HepG2 (cell line): ENCODE results near the gene EFNA3.

ENCODE experiments used
- CHD2 ChIP-seq: IDR thresholded peaks from 2 replicates; pipeline ENCODE4 v1.6.1; 2011; ENCODE audit warnings: low read depth, low read length, improper control_type of control experiment
- CTCF ChIP-seq: sonication (generic); formaldehyde crosslinking; IDR thresholded peaks from 2 replicates; pipeline ENCODE4 v1.5.0; 2020; ENCODE audit warnings: mild to moderate bottlenecking, missing genetic modification reagents, moderate library complexity
- GTF2F1 ChIP-seq: fragments of 150-350 bp; IDR thresholded peaks from 2 replicates; pipeline ENCODE4 v1.6.1; 2014; ENCODE audit warnings: low read length
- NR2F6 ChIP-seq, 2 experiments: IDR thresholded peaks; 2 replicates each; pipeline ENCODE4 v1.6.1; 2016; ENCODE audit warnings: antibody characterized with exemption in 1 of 2, mild to moderate bottlenecking in 1 of 2
- POLR2A ChIP-seq, 2 experiments: IDR thresholded peaks; 2 replicates each; pipeline ENCODE4 v1.6.1; 2011; ENCODE audit warnings: low read depth in 2 of 2, low read length in 2 of 2, mild to moderate bottlenecking in 1 of 2, moderate library complexity in 1 of 2; ENCODE audit not compliant: insufficient read depth in 1 of 2
- TCF7L2 ChIP-seq: IDR thresholded peaks from 2 replicates; pipeline ENCODE4 v1.6.1; 2011; ENCODE audit warnings: mild to moderate bottlenecking, low read depth, low read length, moderate library complexity
- USF2 ChIP-seq, 2 experiments: sonication (generic) in 1 of 2; formaldehyde crosslinking in 1 of 2; IDR thresholded peaks; 2 replicates each; pipeline versions ENCODE4 v1.5.1 to v1.6.1; 2011 to 2020; ENCODE audit warnings: borderline replicate concordance in 1 of 2, low read depth in 1 of 2, low read length in 1 of 2, mild to moderate bottlenecking in 1 of 2, missing genetic modification reagents in 1 of 2, moderate library complexity in 1 of 2
- ZNF282 ChIP-seq: fragments of 450-650 bp; IDR thresholded peaks from 2 replicates; pipeline ENCODE4 v1.6.1; 2018; ENCODE audit not compliant: partially characterized antibody
- ZNF460 ChIP-seq: sonication (generic); formaldehyde crosslinking; IDR thresholded peaks from 2 replicates; pipeline ENCODE4 v1.5.1; 2020; ENCODE audit warnings: missing genetic modification reagents, mild to moderate bottlenecking, borderline replicate concordance
- ZNF672 ChIP-seq: sonication (generic); formaldehyde crosslinking; IDR thresholded peaks from 2 replicates; pipeline ENCODE4 v1.8.1; 2022; ENCODE audit warnings: missing genetic modification reagents
- TF ChIP-seq, protein P1 (sequence below): sonication (generic); formaldehyde crosslinking; conservative IDR thresholded peaks from 2 replicates; pipeline ENCODE4 v1.4.0; 2020; ENCODE audit warnings: missing genetic modification reagents

GRCh38 chr1:155092641-155093040 is 14.0 kb downstream of the EFNA3 start:
- TF ChIP-seq ZNF672 (CRISPR knock-in tag), result no peak
- no peak for TF ChIP-seq CHD2
- no peak for TF ChIP-seq TCF7L2
- TF ChIP-seq NR2F6 (IDR thresholded peaks at IDR 0.05), result no peak
- TF ChIP-seq NR2F6 (CRISPR knock-in tag; IDR thresholded peaks at IDR 0.05), result no peak
- no peak for TF ChIP-seq ZNF282
- no peak for TF ChIP-seq GTF2F1
- TF ChIP-seq, protein P1, sequence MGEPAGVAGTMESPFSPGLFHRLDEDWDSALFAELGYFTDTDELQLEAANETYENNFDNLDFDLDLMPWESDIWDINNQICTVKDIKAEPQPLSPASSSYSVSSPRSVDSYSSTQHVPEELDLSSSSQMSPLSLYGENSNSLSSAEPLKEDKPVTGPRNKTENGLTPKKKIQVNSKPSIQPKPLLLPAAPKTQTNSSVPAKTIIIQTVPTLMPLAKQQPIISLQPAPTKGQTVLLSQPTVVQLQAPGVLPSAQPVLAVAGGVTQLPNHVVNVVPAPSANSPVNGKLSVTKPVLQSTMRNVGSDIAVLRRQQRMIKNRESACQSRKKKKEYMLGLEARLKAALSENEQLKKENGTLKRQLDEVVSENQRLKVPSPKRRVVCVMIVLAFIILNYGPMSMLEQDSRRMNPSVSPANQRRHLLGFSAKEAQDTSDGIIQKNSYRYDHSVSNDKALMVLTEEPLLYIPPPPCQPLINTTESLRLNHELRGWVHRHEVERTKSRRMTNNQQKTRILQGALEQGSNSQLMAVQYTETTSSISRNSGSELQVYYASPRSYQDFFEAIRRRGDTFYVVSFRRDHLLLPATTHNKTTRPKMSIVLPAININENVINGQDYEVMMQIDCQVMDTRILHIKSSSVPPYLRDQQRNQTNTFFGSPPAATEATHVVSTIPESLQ (CRISPR knock-in tag), result no peak
- no peak for TF ChIP-seq POLR2A (IDR thresholded peaks at IDR 0.05; ENCODE audit: insufficient read depth in 1 of 2, low read depth in 2 of 2, low read length in 2 of 2)
- TF ChIP-seq CTCF, result no peak
- no peak for TF ChIP-seq USF2 (IDR thresholded peaks at IDR 0.05; ENCODE audit: low read depth, low read length)
- TF ChIP-seq USF2 (CRISPR knock-in tag; IDR thresholded peaks at IDR 0.05; ENCODE audit: borderline replicate concordance), result no peak
- no peak for TF ChIP-seq ZNF460 (CRISPR knock-in tag)
